ENCODE results near the gene DYSF. TPM values are rescaled to one million over a fixed set of nuclear protein-coding genes. Genes with fewer than 3 reads are reported as not detected.

The DYSF gene
- polyA plus RNA-seq, 1 donor from 2014 or later: 0.04 TPM

GRCh38 chr2:71601136-71602114 is 148.1 kb downstream of the DYSF start:
- Histone ChIP-seq H3K9me3 (ENCODE audit: low read length) (no peaks in the 10 kb centered on the region), H2AFZ (ENCODE audit: low read depth, low read length) (no peak overlapping the region), H3K9me2 (ENCODE audit: insufficient read depth, low read length) (no peaks in the 10 kb centered on the region), H3K4me2 (ENCODE audit: low read length) (no peak overlapping the region), H3K79me2 (replicated peaks; ENCODE audit: insufficient read depth, low read length) (no peaks in the 10 kb centered on the region), H3K27me3 (ENCODE audit: insufficient read depth, low read depth, low read length) (no peaks in the 10 kb centered on the region), H3K9ac (ENCODE audit: low read length) (no peak overlapping the region), H3K4me3 (ENCODE audit: low read length) (no peak overlapping the region), H3F3A (ENCODE audit: insufficient read depth, low read length, poor library complexity, severe bottlenecking) (no peaks in the 10 kb centered on the region), H4K20me1 (ENCODE audit: insufficient read depth) (no peaks in the 10 kb centered on the region), H3K36me3 (ENCODE audit: insufficient read depth, low read length) (no peaks in the 10 kb centered on the region), H3K27ac (ENCODE audit: low read length) (no peak overlapping the region)
- TF ChIP-seq POLR2AphosphoS5 (IDR thresholded peaks at IDR 0.05): no peak
- no peak for TF ChIP-seq REST (IDR thresholded peaks at IDR 0.05; ENCODE audit: borderline replicate concordance)
- TF ChIP-seq RAD21 (conservative IDR thresholded peaks at IDR 0.05): no peak
- TF ChIP-seq MXI1 (conservative IDR thresholded peaks at IDR 0.05; ENCODE audit: poor library complexity, severe bottlenecking): no peak
- no peak for TF ChIP-seq EZH2 (IDR thresholded peaks at IDR 0.05; ENCODE audit: borderline replicate concordance, insufficient read depth, low read length, poor library complexity, severe bottlenecking)
- no peak for TF ChIP-seq EP300 (conservative IDR thresholded peaks at IDR 0.05; ENCODE audit: poor library complexity, severe bottlenecking)
- TF ChIP-seq SMC3 (conservative IDR thresholded peaks at IDR 0.05; ENCODE audit: poor library complexity): no peak
- TF ChIP-seq TAF1 (IDR thresholded peaks at IDR 0.05; ENCODE audit: low read depth): no peak
- TF ChIP-seq CTCF (IDR thresholded peaks at IDR 0.05; ENCODE audit: poor library complexity, severe bottlenecking): no peak

GRCh38 chr2:71602115-71602495 is 148.7 kb downstream of the DYSF start:
- Histone ChIP-seq H3K27ac (ENCODE audit: low read length) (no peak overlapping the region), H2AFZ (ENCODE audit: low read depth, low read length) (no peak overlapping the region), H3K36me3 (ENCODE audit: insufficient read depth, low read length) (no peaks in the 10 kb centered on the region), H3K4me2 (ENCODE audit: low read length) (no peak overlapping the region), H3K9me2 (ENCODE audit: insufficient read depth, low read length) (no peaks in the 10 kb centered on the region), H3K4me3 (ENCODE audit: low read length) (no peak overlapping the region), H3K79me2 (replicated peaks; ENCODE audit: insufficient read depth, low read length) (no peaks in the 10 kb centered on the region), H4K20me1 (ENCODE audit: insufficient read depth) (no peaks in the 10 kb centered on the region), H3K9me3 (ENCODE audit: low read length) (no peaks in the 10 kb centered on the region), H3K9ac (ENCODE audit: low read length) (no peak overlapping the region), H3K27me3 (ENCODE audit: insufficient read depth, low read depth, low read length) (no peaks in the 10 kb centered on the region), H3F3A (ENCODE audit: insufficient read depth, low read length, poor library complexity, severe bottlenecking) (no peaks in the 10 kb centered on the region)
- TF ChIP-seq SMC3 (conservative IDR thresholded peaks at IDR 0.05; ENCODE audit: poor library complexity): no peak
- TF ChIP-seq MXI1 (conservative IDR thresholded peaks at IDR 0.05; ENCODE audit: poor library complexity, severe bottlenecking): no peak
- no peak for TF ChIP-seq EP300 (conservative IDR thresholded peaks at IDR 0.05; ENCODE audit: poor library complexity, severe bottlenecking)
- no peak for TF ChIP-seq POLR2AphosphoS5 (IDR thresholded peaks at IDR 0.05)
- no peak for TF ChIP-seq TAF1 (IDR thresholded peaks at IDR 0.05; ENCODE audit: low read depth)
- TF ChIP-seq RAD21 (conservative IDR thresholded peaks at IDR 0.05): no peak
- no peak for TF ChIP-seq EZH2 (IDR thresholded peaks at IDR 0.05; ENCODE audit: borderline replicate concordance, insufficient read depth, low read length, poor library complexity, severe bottlenecking)
- no peak for TF ChIP-seq CTCF (IDR thresholded peaks at IDR 0.05; ENCODE audit: poor library complexity, severe bottlenecking)
- no peak for TF ChIP-seq REST (IDR thresholded peaks at IDR 0.05; ENCODE audit: borderline replicate concordance)

Measured in neural cell (in vitro differentiated cells).